Transverse colon (tissue), 4 donors: ENCODE measurements around the gene PALLD.

Source experiments
- CTCF ChIP-seq, 5 experiments: fragments of 200-600 bp in 3 of 5; fragments of 450-650 bp in 2 of 5; sonication (generic) in 3 of 5; IDR thresholded peaks; 1 replicate in 2 of 5; 2 replicates in 3 of 5; pipeline ENCODE4 v1.5.1; 2016 to 2017; ENCODE audit warnings: antibody characterized with exemption in 5 of 5, inconsistent platforms in 3 of 5, mild to moderate bottlenecking in 2 of 5, moderate library complexity in 1 of 5
- EP300 ChIP-seq: sonication (generic); formaldehyde crosslinking; IDR thresholded peaks from one replicate; pipeline ENCODE4 v1.6.1; 2017; ENCODE audit warnings: antibody characterized with exemption, low read depth
- POLR2A ChIP-seq: fragments of 450-650 bp; IDR thresholded peaks from one replicate; pipeline ENCODE4 v1.6.1; 2016; ENCODE audit warnings: antibody characterized with exemption, mild to moderate bottlenecking, moderate library complexity
- POLR2AphosphoS5 ChIP-seq, 3 donors: sonication (generic); formaldehyde crosslinking; IDR thresholded peaks; one replicate each; pipeline ENCODE4 v1.6.1; 2016; ENCODE audit warnings: antibody characterized with exemption in 3 of 3

GRCh38 chr4:168791376-168791775, 294.5 kb downstream of the PALLD start:
- TF ChIP-seq CTCF (IDR thresholded peaks at IDR 0.05), result no peak
- TF ChIP-seq POLR2A, result no peak
- no peak for TF ChIP-seq POLR2AphosphoS5 (IDR thresholded peaks at IDR 0.05)
- no peak for TF ChIP-seq EP300
